ENCODE results near the gene TMPRSS13. TPM values are rescaled to one million over a fixed set of nuclear protein-coding genes. Genes with fewer than 3 reads are reported as not detected.
A peak's percentile ranks its signal among the peaks of the same experiment; 100 is the strongest.

The TMPRSS13 gene
- total and polyA plus RNA-seq, 9 of the 15 experiments (the other 6 are each of a cell fraction or from before 2014, with no cell fraction given) = 0.11 to 0.29 (median 0.15) TPM

DNA sequence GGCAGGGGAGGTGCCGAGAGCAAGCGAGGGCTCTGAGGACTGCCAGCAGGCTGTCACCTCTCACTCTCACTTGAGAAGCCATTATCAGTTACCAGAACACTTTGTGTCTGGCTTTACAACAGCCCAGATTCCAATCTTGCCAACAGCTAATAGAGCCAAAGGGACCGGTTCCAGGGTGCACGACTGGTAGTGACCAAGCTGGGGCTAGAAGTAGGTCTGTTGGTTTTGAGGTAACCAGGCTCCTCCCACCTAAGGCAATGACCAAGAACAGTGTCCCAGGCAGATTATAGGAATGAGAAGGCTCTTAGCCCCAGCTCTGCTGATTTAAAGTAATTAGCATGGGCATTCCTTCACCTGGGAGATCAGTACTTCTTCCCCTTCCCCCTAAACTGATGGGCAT lies 49.8 kb upstream of the TMPRSS13 start:
- WGBS (ENCODE audit: insufficient coverage, low coverage, missing lambda C conversion rate) = 17% methylated on average over 2 of the region's 4 CpGs
- Histone ChIP-seq H3K4me3 (no peak overlapping the region), H3K9me3 (replicated peaks; ENCODE audit: control insufficient read depth, insufficient read depth, low read depth, low read length) (no peaks in the 10 kb centered on the region), H3K4me1 (replicated peaks in 1 of 2; ENCODE audit: control insufficient read depth in 2 of 2, insufficient read depth in 2 of 2, low read length in 2 of 2) (peaks cover 15 to 27% of the 10 kb centered on the region in 2 experiments), H3K4me2 (ENCODE audit: insufficient read depth, low read length) (no peak overlapping the region), H3K9me1 (ENCODE audit: control insufficient read depth, insufficient read depth, low read length) (no peaks in the 10 kb centered on the region), H3K36me3 (ENCODE audit: control insufficient read depth, insufficient read depth, low read length) (no peaks in the 10 kb centered on the region; the same call in 2 of the 3 replicates), H3K27ac (ENCODE audit: extremely low read depth, low read depth, low read length) (no peak overlapping the region), H3K27me3 (ENCODE audit: control insufficient read depth in 2 of 2, insufficient read depth in 2 of 2, low read length in 2 of 2) (no peaks in the 10 kb centered on the region), H3K9ac (ENCODE audit: insufficient read depth in 1 of 2, low read depth in 2 of 2, low read length in 2 of 2) (peak overlapping the region in 1 of 2 experiments; percentile 60; a peak in 1 of 4 replicates), H3K79me2 (ENCODE audit: control insufficient read depth, insufficient read depth, low read length) (no peaks in the 10 kb centered on the region), H4K20me1 (replicated peaks; ENCODE audit: control insufficient read depth, insufficient read depth, low read length) (no peaks in the 10 kb centered on the region), H2AFZ (ENCODE audit: low read depth, low read length) (no peak overlapping the region)
- ATAC-seq = peak; percentile 54
- FAIRE-seq = peak; percentile 71
- in situ Hi-C loops (cut with MboI) = no loop called here
- POLR2A ChIA-PET = interaction anchor here (0.8 to 1.4 kb wide), 5 partner anchors 9 to 142 kb away, joined by 3 to 5 read pairs (median 4); no protein-coding TSS in a partner anchor
- peak in 1 of 4 experiments; percentile 23 for DNase-seq (ENCODE audit: extremely low read depth in 1 of 4, low spot score in 3 of 4)
- intact Hi-C loops (cut with micrococcal nuclease) = no loop called here
- TF ChIP-seq SMAD1 (IDR thresholded peaks at IDR 0.05; ENCODE audit: low read depth, low read length, partially characterized antibody) (no peak), MTA2 (IDR thresholded peaks at IDR 0.05; ENCODE audit: low read depth) (no peak), RBM39 (optimal IDR thresholded peaks at IDR 0.05; ENCODE audit: low read depth, low read length) (no peak), TFE3 (CRISPR knock-in tag; IDR thresholded peaks at IDR 0.05) (no peak), RFX7 (CRISPR knock-in tag; IDR thresholded peaks at IDR 0.05) (no peak), SP1 (CRISPR knock-in tag; IDR thresholded peaks at IDR 0.05) (no peak), PCBP1 (IDR thresholded peaks at IDR 0.05; ENCODE audit: low read depth, low read length, poor library complexity, severe bottlenecking) (no peak), ZNF584 (CRISPR knock-in tag; IDR thresholded peaks at IDR 0.05; ENCODE audit: low read depth) (no peak)
- TF ChIP-seq, protein P1, sequence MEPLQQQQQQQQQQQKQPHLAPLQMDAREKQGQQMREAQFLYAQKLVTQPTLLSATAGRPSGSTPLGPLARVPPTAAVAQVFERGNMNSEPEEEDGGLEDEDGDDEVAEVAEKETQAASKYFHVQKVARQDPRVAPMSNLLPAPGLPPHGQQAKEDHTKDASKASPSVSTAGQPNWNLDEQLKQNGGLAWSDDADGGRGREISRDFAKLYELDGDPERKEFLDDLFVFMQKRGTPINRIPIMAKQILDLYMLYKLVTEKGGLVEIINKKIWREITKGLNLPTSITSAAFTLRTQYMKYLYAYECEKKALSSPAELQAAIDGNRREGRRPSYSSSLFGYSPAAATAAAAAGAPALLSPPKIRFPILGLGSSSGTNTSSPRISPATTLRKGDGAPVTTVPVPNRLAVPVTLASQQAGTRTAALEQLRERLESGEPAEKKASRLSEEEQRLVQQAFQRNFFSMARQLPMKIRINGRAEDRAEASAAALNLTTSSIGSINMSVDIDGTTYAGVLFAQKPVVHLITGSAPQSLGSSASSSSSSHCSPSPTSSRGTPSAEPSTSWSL (CRISPR knock-in tag; IDR thresholded peaks at IDR 0.05; ENCODE audit: borderline replicate concordance) = no peak
- TF ChIP-seq, protein P2, sequence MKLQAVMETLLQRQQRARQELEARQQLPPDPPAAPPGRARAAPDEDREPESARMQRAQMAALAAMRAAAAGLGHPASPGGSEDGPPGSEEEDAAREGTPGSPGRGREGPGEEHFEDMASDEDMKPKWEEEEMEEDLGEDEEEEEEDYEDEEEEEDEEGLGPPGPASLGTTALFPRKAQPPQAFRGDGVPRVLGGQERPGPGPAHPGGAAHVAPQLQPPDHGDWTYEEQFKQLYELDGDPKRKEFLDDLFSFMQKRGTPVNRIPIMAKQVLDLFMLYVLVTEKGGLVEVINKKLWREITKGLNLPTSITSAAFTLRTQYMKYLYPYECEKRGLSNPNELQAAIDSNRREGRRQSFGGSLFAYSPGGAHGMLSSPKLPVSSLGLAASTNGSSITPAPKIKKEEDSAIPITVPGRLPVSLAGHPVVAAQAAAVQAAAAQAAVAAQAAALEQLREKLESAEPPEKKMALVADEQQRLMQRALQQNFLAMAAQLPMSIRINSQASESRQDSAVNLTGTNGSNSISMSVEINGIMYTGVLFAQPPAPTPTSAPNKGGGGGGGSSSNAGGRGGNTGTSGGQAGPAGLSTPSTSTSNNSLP (IDR thresholded peaks at IDR 0.05; ENCODE audit: borderline replicate concordance, low read depth, low read length) = no peak
- TF ChIP-seq, protein P3, sequence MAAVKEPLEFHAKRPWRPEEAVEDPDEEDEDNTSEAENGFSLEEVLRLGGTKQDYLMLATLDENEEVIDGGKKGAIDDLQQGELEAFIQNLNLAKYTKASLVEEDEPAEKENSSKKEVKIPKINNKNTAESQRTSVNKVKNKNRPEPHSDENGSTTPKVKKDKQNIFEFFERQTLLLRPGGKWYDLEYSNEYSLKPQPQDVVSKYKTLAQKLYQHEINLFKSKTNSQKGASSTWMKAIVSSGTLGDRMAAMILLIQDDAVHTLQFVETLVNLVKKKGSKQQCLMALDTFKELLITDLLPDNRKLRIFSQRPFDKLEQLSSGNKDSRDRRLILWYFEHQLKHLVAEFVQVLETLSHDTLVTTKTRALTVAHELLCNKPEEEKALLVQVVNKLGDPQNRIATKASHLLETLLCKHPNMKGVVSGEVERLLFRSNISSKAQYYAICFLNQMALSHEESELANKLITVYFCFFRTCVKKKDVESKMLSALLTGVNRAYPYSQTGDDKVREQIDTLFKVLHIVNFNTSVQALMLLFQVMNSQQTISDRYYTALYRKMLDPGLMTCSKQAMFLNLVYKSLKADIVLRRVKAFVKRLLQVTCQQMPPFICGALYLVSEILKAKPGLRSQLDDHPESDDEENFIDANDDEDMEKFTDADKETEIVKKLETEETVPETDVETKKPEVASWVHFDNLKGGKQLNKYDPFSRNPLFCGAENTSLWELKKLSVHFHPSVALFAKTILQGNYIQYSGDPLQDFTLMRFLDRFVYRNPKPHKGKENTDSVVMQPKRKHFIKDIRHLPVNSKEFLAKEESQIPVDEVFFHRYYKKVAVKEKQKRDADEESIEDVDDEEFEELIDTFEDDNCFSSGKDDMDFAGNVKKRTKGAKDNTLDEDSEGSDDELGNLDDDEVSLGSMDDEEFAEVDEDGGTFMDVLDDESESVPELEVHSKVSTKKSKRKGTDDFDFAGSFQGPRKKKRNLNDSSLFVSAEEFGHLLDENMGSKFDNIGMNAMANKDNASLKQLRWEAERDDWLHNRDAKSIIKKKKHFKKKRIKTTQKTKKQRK (IDR thresholded peaks at IDR 0.05; ENCODE audit: borderline replicate concordance, low read depth, low read length) = no peak
- BruUV-seq (replicated peaks) = no TSS peak
- CTCF ChIA-PET (ENCODE audit: low intra/inter-chr PET ratio) = no interaction called here

All from K562 (cell line).